Fibroblast of pulmonary artery (primary cell): ENCODE data around the gene TINCR.
A peak's percentile ranks its signal among the peaks of the same experiment; 100 is the strongest.
"Not testable (repeated sequence)": the region's sequence is repeated elsewhere in the genome, so short reads cannot be mapped to it uniquely, and the experiment has no call there.

Source experiments
- DNase-seq: peaks from one replicate; pipeline ENCODE4 v3.0.0-alpha.2; 2010; ENCODE audit warnings: low read depth
- H3K4me3 ChIP-seq: replicated peaks from 2 replicates; pipeline ENCODE4 v1.5.1; 2011; ENCODE audit warnings: low read depth, mild to moderate bottlenecking, control low read depth, low read length, moderate library complexity
- CTCF ChIP-seq: IDR thresholded peaks from 2 replicates; pipeline ENCODE4 v1.5.1; 2011; ENCODE audit warnings: mild to moderate bottlenecking, control low read depth, low read length, inconsistent platforms; ENCODE audit errors: missing control alignments

TINCR gene

GRCh38 chr19:5545051-5545450, 22.7 kb downstream of the TINCR start:
- TF ChIP-seq CTCF, result no peak
- DNase-seq, result no peak
- no peak overlapping the region for H3K4me3 ChIP-seq

GRCh38 chr19:5542665-5543064, 25.1 kb downstream of the TINCR start:
- TF ChIP-seq CTCF, result no peak
- DNase-seq, result no peak
- no peak overlapping the region for H3K4me3 ChIP-seq

- H3K4me3 ChIP-seq, result no peak overlapping the region
- no peak for DNase-seq
- no peak for TF ChIP-seq CTCF
Observed at GRCh38 chr19:5541456-5541855, 26.3 kb downstream of the TINCR start.

GRCh38 chr19:5540208-5540607, 27.5 kb downstream of the TINCR start:
- no peak for DNase-seq
- H3K4me3 ChIP-seq, result no peak overlapping the region
- no peak for TF ChIP-seq CTCF

GRCh38 chr19:5537870-5538269, 29.9 kb downstream of the TINCR start:
- no peak for TF ChIP-seq CTCF
- DNase-seq, result no peak
- no peak overlapping the region for H3K4me3 ChIP-seq

GRCh38 chr19:5536982-5537579, 30.7 kb downstream of the TINCR start:
- DNase-seq, H3K4me3 ChIP-seq: not testable (repeated sequence)

- DNase-seq, result peak; percentile 23
- no peak overlapping the region for H3K4me3 ChIP-seq
- no peak for TF ChIP-seq CTCF
Observed at GRCh38 chr19:5536337-5536894, 31.3 kb downstream of the TINCR start.
